HG03108 (cell line): Measurements from ENCODE around the gene WEE2.

Experiments
- ATAC-seq: cut with Tn5 transposase; IDR thresholded peaks from one replicate; pipeline ENCODE4 v1.9.1; 2021; ENCODE audit warnings: moderate library complexity; ENCODE audit not compliant: unreplicated experiment

Gene WEE2

GRCh38 chr7:141708351-141708750, at the start of gene WEE2:
Gene WEE2 (plus strand): TSS chr7:141708353. CDS start chr7:141708759, 406 bp downstream.
- ATAC-seq = no peak

DNA sequence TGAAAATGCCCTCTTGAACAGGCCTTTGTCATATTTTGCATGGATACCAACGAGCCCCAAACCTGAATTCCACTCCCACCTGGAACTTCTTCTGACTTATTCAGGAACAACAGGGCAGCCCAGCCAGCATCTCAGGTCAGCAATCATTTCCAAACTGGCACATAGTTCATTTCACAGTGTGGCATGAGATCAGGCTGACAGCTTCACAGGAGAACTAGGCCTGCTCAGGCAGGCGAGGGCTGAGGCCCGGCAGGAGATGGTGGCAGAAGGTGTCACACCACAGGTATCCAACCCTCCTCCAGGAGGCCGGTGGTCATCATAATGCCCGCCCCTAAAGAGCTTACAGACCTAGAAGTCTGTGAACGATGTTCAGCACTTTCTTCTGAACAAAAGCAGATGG, 48.7 kb upstream of the WEE2 start:
- no peak for ATAC-seq

GRCh38 chr7:141660259-141660658, 47.9 kb upstream of the WEE2 start:
- no peak for ATAC-seq

DNA sequence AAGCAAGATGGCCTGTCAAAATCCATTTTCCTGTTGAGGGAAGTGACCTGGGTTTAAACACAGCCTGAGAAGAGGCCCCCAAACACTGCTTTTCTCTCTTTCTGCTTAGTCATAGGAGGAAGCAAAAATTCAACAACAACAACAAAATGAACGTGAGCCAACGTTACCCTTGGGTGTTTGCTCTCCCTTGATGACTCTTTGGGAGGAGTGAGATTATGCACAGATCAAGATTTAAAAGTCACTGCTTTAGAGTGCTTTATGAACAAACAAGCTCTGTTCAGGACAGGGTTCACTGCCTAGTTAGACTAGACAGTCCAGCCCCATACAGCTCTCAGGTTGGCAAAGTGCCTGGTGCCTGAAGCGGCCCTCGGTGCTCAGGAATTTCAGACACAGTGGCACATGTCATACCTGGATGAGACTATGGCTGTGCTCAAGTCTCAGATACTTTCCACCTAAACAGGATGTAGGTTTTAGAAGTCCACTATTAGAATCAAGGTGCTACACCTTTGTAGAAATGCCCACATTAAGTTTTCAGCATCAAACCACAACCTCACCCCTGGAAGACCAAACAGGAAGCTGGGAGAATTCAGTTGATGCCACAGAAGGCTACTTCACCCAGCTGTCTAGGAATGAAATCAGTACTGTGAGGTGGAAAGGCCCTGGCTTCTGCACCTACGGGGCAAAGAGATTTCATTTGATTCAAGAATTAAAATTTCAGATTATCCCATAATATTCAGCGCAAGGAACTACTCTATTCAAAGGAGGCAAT, 44.9 kb upstream of the WEE2 start:
- ATAC-seq = no peak

DNA sequence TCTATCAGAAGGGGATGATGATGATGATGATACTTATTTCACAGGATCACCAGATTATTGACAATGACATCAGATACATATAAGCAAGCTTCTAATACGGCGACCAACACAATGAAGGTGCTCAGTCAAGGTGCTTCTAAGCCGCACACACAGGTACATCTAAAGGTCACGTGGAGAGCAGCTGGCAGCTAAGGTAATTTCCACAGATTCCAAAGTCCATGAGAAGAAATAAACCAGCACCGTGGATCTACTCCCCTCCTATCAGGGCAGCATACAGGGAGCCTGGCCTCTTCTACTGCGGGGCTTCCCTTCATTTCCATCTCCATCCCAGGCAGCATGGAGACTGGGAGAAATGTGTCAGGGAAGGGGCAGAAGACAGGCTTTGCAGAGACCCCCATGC, 43.7 kb upstream of the WEE2 start:
- ATAC-seq = no peak

- no peak for ATAC-seq
Observed at GRCh38 chr7:141665208-141666035, 42.7 kb upstream of the WEE2 start.

DNA sequence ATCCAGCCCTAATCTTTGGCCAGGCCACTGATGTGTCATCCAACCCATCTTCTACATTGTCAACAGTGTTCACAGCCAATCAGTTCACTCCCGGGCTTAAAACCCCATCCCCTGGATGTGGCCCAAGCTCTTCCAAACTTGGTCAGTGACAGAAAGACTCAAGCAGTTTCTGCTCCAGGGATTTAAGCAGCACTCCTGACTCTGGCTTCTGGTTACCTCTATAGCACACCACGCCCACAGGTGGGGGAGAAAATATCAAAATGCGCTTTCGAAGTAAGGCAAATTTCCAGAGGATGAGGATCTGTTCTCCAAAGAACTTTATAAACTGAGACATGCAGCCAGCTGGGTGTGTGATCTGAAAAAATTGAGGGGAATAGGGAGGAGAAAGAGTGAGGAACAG, 42.1 kb upstream of the WEE2 start:
- ATAC-seq = no peak

DNA sequence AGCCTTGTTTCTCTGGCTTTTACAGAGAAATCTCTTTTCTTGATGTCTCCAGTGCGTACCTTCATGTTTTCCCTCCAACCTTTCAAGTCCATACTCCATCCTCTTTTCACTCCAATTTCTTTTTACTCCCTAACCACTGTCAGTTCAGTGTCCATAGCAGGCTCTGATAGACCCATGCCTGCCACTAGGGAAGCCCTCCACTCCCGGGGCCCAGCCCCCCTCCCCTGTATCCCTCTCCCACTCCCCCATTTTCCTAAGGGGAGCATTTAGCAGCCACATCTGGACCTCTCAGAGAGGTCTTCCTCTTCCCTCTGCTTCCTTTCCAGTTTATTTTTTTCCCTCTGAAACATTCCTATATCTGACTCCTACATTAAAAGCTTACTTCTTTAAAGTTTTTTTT, 39.3 kb upstream of the WEE2 start:
- ATAC-seq = no peak

DNA sequence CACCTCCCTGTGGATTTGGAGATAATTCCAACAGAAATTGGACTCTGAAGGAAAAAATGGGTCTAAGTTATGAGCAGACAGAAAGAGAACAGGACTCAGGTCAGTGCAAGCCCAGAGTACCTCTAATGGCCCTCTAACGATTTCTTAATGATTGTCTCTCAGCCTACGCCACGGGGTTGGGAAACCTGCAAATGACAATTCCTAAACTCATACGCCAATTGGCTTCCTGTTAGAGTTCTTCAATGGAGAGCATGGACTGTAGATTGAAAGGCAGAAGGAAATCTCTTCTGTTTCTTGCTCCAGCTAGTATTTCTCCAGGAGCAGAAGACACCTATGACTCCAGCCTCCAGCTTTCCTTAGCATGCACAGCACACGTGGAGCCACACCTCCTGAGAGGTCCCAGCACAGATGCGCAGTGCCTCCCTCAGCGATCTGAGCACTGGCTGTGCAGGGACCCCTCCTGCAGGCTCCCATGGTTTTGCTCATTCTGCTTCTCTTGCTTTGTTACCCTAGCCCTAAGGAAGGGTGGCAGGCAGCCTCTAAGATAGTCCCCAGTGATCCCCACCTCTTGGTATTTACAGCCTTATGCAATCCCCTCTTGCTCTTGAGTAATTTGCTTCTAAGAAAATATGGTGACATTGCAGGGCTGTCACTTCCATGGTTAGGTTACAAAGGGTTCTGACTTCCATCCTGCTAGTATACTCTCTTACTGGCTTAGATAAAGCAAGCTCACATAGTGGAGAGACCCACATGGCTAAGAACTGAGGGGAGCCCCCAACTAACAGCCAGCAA, 36.3 kb upstream of the WEE2 start:
- no peak for ATAC-seq

DNA sequence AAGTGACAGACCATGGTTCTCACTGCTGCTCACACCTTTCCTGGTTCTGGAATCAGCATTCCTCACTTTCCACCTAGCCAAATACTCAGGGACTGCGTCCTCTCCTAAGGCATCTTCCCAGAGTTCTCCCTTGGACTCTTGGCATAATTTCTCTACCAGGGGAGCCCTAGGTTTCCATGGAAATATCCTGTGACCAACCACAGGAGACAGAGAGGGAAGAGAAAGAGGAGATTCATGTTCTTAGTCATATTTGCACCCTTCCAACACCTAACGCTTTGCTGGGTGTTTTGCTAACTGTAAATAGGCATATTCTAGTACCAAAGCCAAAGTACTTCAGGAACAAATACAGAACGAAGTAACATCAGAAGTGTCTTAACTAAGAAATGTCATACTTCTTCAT, 34.8 kb upstream of the WEE2 start:
- ATAC-seq = no peak

DNA sequence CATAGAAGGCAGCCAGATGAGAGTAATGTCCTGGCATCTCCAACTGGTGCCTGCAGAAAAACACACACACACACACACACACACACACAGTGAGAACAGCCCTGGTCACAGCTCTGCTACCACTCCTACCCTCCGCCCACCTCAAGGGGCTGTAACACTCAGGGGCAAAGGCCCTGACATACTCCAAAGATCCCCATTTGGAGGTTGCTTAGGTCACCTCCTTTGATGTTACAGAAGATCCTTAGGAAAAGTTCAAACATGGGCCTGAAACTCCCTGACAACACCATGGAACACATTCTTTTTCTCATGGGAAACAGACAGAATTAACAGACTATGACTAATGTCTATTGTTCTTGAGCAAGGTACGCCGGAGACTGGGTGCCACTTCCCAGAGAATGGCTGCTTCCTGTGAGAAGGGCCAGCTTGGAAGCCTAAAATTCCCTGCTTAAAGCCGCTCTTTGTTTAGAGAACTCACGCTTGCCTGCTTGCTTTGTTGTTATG, 33.9 kb upstream of the WEE2 start:
- no peak for ATAC-seq

- ATAC-seq = no peak
Observed at GRCh38 chr7:141674702-141675101, 33.5 kb upstream of the WEE2 start.

GRCh38 chr7:141675436-141676215, 32.5 kb upstream of the WEE2 start:
- no peak for ATAC-seq

- no peak for ATAC-seq
Observed at GRCh38 chr7:141676618-141677017, 31.5 kb upstream of the WEE2 start.

- no peak for ATAC-seq
Observed at GRCh38 chr7:141679014-141679413, 29.1 kb upstream of the WEE2 start.

GRCh38 chr7:141685285-141686023, 22.7 kb upstream of the WEE2 start:
- ATAC-seq = no peak

- ATAC-seq = no peak
Observed at GRCh38 chr7:141686074-141686473, 22.1 kb upstream of the WEE2 start.

GRCh38 chr7:141686670-141687069, 21.5 kb upstream of the WEE2 start:
- ATAC-seq = no peak

GRCh38 chr7:141688043-141688442, 20.1 kb upstream of the WEE2 start:
- no peak for ATAC-seq
